SK-N-SH (cell line): ENCODE data around the gene HSD17B12.
"Not testable (repeated sequence)": the region's sequence is repeated elsewhere in the genome, so short reads cannot be mapped to it uniquely, and the experiment has no call there.

Experiments used
- CTCF ChIP-seq: fragments of 200-600 bp; sonication (generic); IDR thresholded peaks from 2 replicates; pipeline ENCODE4 v1.6.1; 2017; ENCODE audit warnings: antibody characterized with exemption, mild to moderate bottlenecking, moderate library complexity
- POLR2AphosphoS5 ChIP-seq: IDR thresholded peaks from 2 replicates; pipeline ENCODE4 v1.6.1; 2012; ENCODE audit warnings: low read depth, low read length
- SMC3 ChIP-seq: IDR thresholded peaks from 2 replicates; pipeline ENCODE4 v1.6.1; 2012; ENCODE audit warnings: low read depth, low read length, improper control_type of control experiment

DNA sequence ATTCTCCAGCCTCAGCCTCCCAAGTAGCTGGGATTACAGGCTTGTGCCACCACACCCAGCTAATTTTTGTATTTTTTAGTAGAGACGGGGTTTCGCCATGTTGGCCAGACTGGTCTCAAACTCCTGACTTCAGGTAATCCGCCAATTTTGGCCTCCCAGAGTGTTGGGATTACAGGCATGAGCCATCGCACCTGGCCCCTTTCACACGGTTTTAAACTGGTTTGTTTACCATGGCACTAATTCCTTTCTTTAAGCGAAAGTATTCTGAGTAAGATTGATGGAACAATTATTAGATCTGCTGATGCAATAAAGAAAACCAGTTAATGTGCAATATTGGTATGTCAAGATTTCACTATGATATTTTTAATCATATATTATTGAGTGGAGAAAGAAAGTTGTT is 9.3 kb upstream of the HSD17B12 start:
- TF ChIP-seq CTCF, POLR2AphosphoS5, SMC3: not testable (repeated sequence)
